Skeletal muscle satellite cell (primary cell): ENCODE measurements around the gene RAB38. TPM values are rescaled to one million over a fixed set of nuclear protein-coding genes. Genes with fewer than 3 reads are reported as not detected.
A peak's percentile ranks its signal among the peaks of the same experiment; 100 is the strongest.

Experiments used
- H3K27me3 ChIP-seq: 2 replicates; pipeline ENCODE4 v1.7.0; 2013; ENCODE audit warnings: low read length; ENCODE audit not compliant: control insufficient read depth, insufficient read depth
- H3K36me3 ChIP-seq: 2 replicates; pipeline ENCODE4 v1.7.0; 2013; ENCODE audit warnings: mild to moderate bottlenecking, control low read depth, low read length; ENCODE audit not compliant: insufficient read depth
- H3K4me1 ChIP-seq: 2 replicates; pipeline ENCODE4 v1.7.0; 2013; ENCODE audit warnings: low read length; ENCODE audit not compliant: control insufficient read depth, insufficient read depth
- H3K4me2 ChIP-seq: 2 replicates; pipeline ENCODE4 v1.7.0; 2013; ENCODE audit warnings: mild to moderate bottlenecking, low read length
- H3K4me3 ChIP-seq: 2 replicates; pipeline ENCODE4 v1.7.0; 2013; ENCODE audit warnings: low read length
- H3K9ac ChIP-seq: 2 replicates; pipeline ENCODE4 v1.7.0; 2013; ENCODE audit warnings: mild to moderate bottlenecking, low read depth, low read length, moderate library complexity
- H3K9me3 ChIP-seq: replicated peaks from 2 replicates; pipeline ENCODE4 v1.7.0; 2013; ENCODE audit warnings: mild to moderate bottlenecking, control low read depth, low read length
- total RNA-seq: library from RNA; depleted of rRNA; stranded (reverse); fragments of >200 nt; gene quantifications from 2 replicates; pipeline ENCODE4 v1.2.3, GENCODE V29; 2012; rRNA removed

Gene RAB38
- 0.44 and 3.5 TPM in 2 replicates for total RNA-seq

DNA sequence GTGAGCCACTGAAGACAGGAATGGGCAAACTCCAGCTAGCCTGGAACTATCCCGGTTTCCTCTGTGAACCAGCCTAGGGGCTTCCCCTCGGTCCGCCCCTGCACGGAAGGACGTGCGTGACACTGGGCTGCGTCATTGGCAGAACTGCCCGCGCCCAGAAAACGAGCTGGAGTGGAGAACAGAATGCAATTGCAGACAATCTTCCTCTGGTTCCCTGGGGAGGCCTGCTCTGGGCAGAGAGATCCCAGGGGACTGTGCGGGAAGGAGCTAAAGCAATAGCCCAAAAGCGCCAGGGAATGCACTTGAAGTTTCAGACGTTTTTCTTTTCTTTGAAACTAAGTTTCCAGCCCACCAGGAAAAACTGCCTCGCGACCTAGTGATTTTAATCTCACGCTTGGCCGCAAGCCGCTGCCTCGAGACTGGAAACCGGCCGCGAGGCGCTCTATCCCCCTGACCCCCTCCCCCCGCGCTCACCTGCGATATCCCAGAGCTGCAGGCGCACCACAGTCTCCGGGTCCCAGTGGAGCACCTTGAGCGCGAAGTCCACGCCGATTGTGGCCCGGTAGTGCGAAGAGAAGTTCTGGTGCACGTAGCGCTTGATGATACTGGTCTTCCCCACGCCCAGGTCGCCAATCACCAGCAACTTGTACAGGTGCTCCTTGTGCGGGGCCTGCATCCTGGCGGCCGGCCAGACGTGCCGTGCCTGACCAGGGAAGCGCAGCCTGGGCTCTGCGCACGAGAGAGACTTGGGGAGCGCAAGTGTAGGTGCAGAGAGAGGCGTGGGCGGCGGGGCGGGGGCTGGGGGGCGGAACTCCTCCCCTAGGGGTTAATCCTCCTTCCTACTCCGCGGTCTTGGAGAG is at the start of gene RAB38:
Gene RAB38 (minus strand): TSS at position 735 of the 860 bp plus-strand sequence. CDS start 59 bp downstream, at position 676.
- no peaks in the 10 kb centered on the region for H3K36me3 ChIP-seq
- H3K9me3 ChIP-seq, result no peaks in the 10 kb centered on the region
- peaks cover 21% of the 10 kb centered on the region for H3K4me1 ChIP-seq
- H3K27me3 ChIP-seq, result peaks cover 3% of the 10 kb centered on the region
- peak within 1 kb of the TSS; percentile 98 for H3K4me2 ChIP-seq
- H3K9ac ChIP-seq, result peak within 1 kb of the TSS; percentile 65
- peak within 1 kb of the TSS; percentile 73 for H3K4me3 ChIP-seq

DNA sequence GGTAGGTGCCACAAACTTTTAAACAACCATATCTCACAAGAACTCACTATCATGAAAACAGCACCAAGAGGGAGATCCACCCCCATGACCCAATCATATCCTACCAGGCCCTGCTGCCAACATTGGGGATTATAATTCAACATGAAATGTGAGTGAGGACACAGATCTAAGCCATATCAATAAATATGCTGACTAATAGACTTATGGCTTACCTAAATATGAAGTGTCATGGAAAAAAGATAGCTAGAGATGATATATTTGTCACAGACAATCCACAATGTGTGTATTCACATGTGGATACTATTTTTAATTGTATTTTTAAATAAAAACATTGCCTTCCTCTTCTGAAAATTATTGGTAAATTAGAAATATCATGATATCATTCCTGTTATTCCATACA is 38.2 kb upstream of the RAB38 start:
- H3K4me1 ChIP-seq, result no peaks in the 10 kb centered on the region
- H3K9me3 ChIP-seq, result no peaks in the 10 kb centered on the region
- no peak overlapping the region for H3K4me2 ChIP-seq
- H3K4me3 ChIP-seq, result no peak overlapping the region
- H3K9ac ChIP-seq, result no peak overlapping the region
- no peaks in the 10 kb centered on the region for H3K36me3 ChIP-seq
- no peaks in the 10 kb centered on the region for H3K27me3 ChIP-seq

DNA sequence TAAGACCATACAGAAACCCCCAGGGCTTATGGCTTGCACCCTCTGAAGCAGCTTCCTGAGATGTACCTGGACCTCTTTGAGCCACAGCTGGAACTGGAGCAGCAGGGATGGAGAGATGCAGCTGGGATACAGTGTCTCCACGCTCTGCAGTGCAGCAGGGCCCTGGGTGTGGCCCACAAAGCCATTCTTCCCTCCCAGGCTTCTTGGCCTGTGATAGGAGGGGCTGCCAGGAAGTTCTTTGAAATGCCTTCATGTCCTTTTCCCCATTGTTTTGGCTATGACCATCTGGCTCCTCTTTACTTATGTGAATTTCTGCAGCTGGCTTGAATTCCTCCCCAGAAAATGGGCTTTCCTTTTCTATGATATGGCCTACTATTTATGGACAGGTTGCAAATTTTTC is 37.1 kb upstream of the RAB38 start:
- no peak overlapping the region for H3K4me2 ChIP-seq
- no peaks in the 10 kb centered on the region for H3K36me3 ChIP-seq
- H3K27me3 ChIP-seq, result no peaks in the 10 kb centered on the region
- no peaks in the 10 kb centered on the region for H3K4me1 ChIP-seq
- H3K9me3 ChIP-seq, result no peaks in the 10 kb centered on the region
- H3K4me3 ChIP-seq, result no peak overlapping the region
- no peak overlapping the region for H3K9ac ChIP-seq

DNA sequence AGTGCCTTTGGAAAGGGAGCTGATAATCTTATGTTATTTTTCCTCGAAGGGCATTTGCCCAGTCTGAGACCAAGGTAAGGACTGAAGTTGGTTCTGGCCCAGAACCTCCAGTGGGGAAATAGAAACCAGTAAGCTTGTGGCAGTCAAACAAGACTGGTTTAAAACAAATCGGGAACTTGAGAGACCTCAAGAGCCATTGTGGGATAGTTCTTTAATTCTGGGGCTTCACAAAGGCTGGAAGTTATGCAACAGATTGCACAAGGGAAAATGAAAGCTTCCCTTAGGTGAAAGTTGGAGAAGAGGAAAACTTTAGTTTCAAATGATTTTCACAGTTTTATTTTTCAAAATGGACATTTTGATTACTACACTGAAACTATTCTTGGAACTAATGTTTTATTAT is 33.5 kb upstream of the RAB38 start:
- no peak overlapping the region for H3K9ac ChIP-seq

DNA sequence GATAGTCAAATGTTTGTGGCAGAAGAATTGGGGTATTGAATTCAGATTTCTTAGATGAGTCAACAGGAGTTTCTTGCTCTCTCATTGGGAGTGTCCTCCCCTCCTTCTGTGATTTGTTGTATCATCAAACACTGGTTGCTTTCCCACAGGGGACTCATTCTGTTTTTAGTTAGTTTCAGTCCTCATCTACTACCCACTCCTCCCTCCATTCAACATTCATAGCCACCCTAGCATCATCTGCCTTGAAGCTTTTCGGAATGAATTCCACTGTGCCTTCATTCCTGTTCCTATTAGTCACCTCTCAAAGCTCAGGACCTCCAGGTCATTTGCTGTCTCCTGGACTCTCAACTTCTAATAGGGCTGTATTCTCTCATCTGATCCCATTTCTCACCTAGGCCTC is 31.5 kb upstream of the RAB38 start:
- Histone ChIP-seq H3K4me1 (no peaks in the 10 kb centered on the region), H3K4me2 (no peak overlapping the region), H3K27me3 (no peaks in the 10 kb centered on the region), H3K36me3 (no peaks in the 10 kb centered on the region), H3K9me3 (no peaks in the 10 kb centered on the region), H3K9ac (no peak overlapping the region), H3K4me3 (no peak overlapping the region)

More for the DNA sequence above, 33.5 kb upstream of the RAB38 start:
- H3K9me3 ChIP-seq, result no peaks in the 10 kb centered on the region
- H3K36me3 ChIP-seq, result no peaks in the 10 kb centered on the region
- H3K4me3 ChIP-seq, result no peak overlapping the region
- H3K27me3 ChIP-seq, result no peaks in the 10 kb centered on the region
- no peaks in the 10 kb centered on the region for H3K4me1 ChIP-seq
- no peak overlapping the region for H3K4me2 ChIP-seq

DNA sequence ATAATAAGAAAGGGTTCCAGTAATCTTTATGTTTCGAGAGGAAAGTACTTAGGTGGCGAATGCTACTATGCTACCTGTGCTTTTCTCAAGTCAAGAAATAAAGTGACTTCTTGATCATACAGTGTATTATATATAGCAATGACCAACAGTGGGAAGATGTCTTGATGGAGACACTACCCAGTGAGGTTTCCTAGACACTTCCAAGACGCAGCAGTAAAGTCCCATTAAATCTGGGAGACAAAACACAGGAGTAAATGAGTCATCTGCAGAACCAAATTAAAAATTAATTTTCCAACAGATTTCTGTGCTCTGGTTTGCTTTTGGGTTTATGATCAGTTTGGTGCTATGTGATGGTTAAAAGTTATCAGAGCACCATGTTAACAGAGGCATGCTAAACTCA is 29.1 kb upstream of the RAB38 start:
- Histone ChIP-seq H3K9me3 (no peaks in the 10 kb centered on the region), H3K4me1 (no peaks in the 10 kb centered on the region), H3K4me3 (no peak overlapping the region), H3K36me3 (no peaks in the 10 kb centered on the region), H3K9ac (no peak overlapping the region), H3K4me2 (no peak overlapping the region), H3K27me3 (no peaks in the 10 kb centered on the region)

DNA sequence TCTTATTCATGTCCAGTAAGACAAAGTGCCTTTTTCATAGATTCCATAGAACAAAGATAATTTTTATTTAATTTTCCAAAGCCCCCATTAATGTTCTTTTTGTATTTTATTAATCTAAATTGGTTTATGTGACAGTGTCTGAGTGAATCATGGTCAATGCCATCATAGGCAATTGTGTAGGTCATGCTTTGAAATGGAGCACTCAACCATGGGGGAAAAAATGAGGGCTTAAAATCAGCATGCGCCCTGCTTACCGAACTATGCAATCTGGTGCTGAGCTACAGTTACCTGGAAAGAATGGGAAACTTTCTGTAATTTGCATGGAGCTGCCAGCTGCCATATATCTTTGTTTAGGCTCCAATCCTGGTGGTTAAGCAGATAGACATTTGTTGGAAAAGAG is 28.4 kb upstream of the RAB38 start:
- Histone ChIP-seq H3K27me3 (no peaks in the 10 kb centered on the region), H3K4me1 (no peaks in the 10 kb centered on the region), H3K36me3 (no peaks in the 10 kb centered on the region)

DNA sequence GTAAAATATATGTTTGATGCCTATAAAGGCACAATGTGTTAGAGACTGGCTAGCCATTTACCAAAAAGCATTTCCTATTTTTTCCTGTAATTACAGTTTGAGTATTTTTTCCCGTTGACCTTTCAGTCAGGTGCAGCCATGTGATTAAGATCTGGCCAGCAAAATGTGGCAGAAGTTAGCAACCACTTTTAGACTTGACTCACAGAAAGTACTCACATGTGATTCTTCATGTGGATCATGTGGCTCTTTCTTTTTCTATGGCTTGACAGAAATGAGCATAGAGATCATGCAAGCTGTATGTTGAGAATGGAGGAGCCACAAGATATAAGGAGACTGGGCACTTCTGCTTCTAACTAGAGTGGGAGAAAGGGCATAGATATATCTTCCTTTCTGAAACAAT is 27.3 kb upstream of the RAB38 start:
- H3K9me3 ChIP-seq, result no peaks in the 10 kb centered on the region
- no peak overlapping the region for H3K9ac ChIP-seq
- H3K4me2 ChIP-seq, result no peak overlapping the region
- no peak overlapping the region for H3K4me3 ChIP-seq
- no peaks in the 10 kb centered on the region for H3K4me1 ChIP-seq
- H3K27me3 ChIP-seq, result no peaks in the 10 kb centered on the region
- no peaks in the 10 kb centered on the region for H3K36me3 ChIP-seq

More for the DNA sequence above, 28.4 kb upstream of the RAB38 start:
- Histone ChIP-seq H3K4me3 (no peak overlapping the region), H3K9me3 (no peaks in the 10 kb centered on the region), H3K9ac (no peak overlapping the region), H3K4me2 (no peak overlapping the region)

DNA sequence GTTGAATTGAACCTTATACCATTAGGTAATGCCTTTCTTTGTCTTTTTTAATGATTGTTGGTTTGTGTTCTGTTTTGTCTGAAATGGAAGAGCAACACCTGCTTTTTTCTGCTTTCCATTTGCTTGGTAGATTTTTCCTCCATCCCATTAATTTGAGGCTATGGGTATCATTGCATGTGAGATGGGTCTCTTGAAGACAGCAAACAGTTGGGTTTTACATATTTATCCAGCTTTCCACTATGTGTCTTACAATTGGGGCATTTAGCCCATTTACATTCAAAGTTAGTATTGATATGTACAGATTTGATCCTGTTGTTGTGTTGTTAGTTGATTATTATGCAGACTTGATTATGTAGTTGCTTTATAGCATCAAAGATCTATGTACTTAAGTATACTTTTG is 21.1 kb upstream of the RAB38 start:
- Histone ChIP-seq H3K9me3 (no peaks in the 10 kb centered on the region), H3K4me3 (no peak overlapping the region), H3K4me2 (no peak overlapping the region), H3K27me3 (no peaks in the 10 kb centered on the region), H3K36me3 (no peaks in the 10 kb centered on the region), H3K9ac (no peak overlapping the region), H3K4me1 (no peaks in the 10 kb centered on the region)

DNA sequence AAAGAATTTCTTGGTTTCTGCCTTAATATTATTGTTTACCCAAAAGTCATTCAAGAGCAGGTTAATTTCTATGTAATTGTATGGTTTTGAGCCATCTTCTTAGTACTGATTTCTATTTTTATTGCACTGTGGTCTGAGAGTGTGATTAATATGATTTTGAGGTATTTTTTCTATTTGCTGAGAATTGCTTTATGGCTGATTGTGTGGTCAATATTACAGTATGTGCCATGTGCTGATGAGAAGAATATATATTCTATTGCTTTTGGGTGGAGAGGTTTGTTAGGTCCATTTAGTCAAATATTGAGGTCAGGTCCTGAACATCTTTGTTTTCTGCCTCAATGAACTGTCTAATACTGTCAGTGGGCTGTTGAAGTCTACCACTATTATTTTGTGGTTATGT is 20.7 kb upstream of the RAB38 start:
- Histone ChIP-seq H3K4me2 (no peak overlapping the region), H3K27me3 (no peaks in the 10 kb centered on the region), H3K4me3 (no peak overlapping the region), H3K36me3 (no peaks in the 10 kb centered on the region), H3K4me1 (no peaks in the 10 kb centered on the region), H3K9me3 (no peaks in the 10 kb centered on the region), H3K9ac (no peak overlapping the region)

DNA sequence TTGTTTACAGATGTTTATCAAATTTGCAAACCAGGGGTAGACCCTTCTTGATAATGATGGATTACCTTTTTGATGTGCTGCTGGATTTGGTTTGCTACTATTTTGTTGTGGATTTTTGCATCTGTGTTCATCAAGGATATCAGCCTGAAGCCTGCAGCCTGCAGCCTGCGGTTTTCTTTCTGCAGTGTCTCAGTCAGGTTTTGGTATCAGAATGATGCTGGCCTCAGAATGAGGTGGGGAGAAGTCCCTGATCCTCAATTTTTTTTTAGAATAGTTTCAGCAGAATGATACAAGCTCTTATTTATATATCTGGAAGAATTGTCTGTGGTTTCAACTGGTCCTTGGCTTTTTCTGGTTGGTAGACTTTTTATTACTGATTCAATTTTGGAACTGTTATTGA is 19.7 kb upstream of the RAB38 start:
- no peak overlapping the region for H3K4me2 ChIP-seq
- H3K9me3 ChIP-seq, result no peaks in the 10 kb centered on the region
- no peak overlapping the region for H3K9ac ChIP-seq
- H3K4me3 ChIP-seq, result no peak overlapping the region
- no peaks in the 10 kb centered on the region for H3K4me1 ChIP-seq
- H3K36me3 ChIP-seq, result no peaks in the 10 kb centered on the region
- H3K27me3 ChIP-seq, result no peaks in the 10 kb centered on the region

DNA sequence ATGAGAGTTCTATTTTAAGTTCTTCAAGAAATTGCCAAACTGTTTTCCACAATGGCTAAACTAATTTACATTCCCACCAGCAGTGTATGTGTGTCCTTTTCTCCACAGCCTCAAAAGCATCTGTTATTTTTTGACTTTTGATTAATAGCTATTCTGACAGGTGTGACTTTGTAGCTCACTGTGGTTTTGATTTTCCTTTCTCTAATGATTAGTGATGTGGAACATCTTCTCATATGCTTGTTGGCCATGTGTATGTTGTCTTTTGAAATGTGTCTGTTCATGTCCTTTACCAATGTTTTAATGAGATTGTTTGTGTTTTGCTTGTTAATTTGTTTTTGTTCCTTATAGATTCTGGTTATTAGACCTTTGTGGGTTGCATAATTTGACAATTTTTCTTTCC is 18.0 kb upstream of the RAB38 start:
- Histone ChIP-seq H3K27me3 (no peaks in the 10 kb centered on the region), H3K4me1 (no peaks in the 10 kb centered on the region), H3K9me3 (no peaks in the 10 kb centered on the region), H3K4me3 (no peak overlapping the region), H3K9ac (no peak overlapping the region), H3K36me3 (no peaks in the 10 kb centered on the region), H3K4me2 (no peak overlapping the region)
